Measurements from ENCODE around the gene CDIP1.

CDIP1 gene

DNA sequence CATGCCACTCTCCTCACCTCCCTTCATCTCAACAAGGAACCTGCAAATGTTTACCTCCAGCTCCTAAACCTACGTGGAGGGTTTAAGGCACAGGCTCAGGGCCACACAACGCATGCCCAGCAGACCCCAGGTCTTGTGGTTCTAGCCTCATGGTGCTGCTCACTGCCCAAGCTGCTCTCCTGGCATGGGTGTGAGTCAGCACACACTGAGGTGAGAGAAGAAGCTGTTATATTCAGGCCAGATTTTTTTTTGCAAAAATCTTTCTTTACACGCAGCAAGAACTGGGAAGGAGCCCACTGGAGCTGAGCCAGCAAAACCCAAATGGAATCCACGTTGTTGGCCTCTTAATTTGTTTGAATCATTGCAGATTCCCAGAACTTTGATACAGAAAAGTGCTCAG, 12.0 kb upstream of the CDIP1 start:
- no peak for DNase-seq (ENCODE audit: low read depth in 1 of 2, low spot score in 1 of 2)

DNA sequence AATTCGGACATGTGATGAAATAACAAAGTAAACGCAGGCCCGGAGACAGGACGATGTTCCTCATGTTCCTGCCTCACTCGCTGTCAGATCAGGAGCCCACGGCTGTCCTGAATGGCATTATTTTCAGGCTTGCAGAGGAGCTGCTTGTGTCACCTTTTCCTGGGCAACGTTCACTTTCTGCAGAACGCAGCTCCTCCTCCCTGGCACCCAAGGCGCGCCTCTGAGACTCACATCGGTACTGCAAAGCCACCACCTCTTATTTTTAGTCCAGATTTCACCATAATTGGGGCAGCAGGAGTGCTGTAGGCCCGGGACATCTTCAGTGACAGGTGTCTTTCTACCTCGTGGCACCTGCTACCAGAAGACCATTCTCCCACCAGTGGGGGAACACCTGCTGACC, 9.6 kb upstream of the CDIP1 start:
- TF ChIP-seq REST (IDR thresholded peaks at IDR 0.05; ENCODE audit: insufficient replicate concordance, low read depth), result no peak
- TF ChIP-seq GABPA (IDR thresholded peaks at IDR 0.05; ENCODE audit: low read depth), result no peak
- TF ChIP-seq, protein P1, sequence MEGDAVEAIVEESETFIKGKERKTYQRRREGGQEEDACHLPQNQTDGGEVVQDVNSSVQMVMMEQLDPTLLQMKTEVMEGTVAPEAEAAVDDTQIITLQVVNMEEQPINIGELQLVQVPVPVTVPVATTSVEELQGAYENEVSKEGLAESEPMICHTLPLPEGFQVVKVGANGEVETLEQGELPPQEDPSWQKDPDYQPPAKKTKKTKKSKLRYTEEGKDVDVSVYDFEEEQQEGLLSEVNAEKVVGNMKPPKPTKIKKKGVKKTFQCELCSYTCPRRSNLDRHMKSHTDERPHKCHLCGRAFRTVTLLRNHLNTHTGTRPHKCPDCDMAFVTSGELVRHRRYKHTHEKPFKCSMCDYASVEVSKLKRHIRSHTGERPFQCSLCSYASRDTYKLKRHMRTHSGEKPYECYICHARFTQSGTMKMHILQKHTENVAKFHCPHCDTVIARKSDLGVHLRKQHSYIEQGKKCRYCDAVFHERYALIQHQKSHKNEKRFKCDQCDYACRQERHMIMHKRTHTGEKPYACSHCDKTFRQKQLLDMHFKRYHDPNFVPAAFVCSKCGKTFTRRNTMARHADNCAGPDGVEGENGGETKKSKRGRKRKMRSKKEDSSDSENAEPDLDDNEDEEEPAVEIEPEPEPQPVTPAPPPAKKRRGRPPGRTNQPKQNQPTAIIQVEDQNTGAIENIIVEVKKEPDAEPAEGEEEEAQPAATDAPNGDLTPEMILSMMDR (IDR thresholded peaks at IDR 0.05; ENCODE audit: insufficient read depth, low read length), result no peak
- no peak for TF ChIP-seq POLR2AphosphoS5 (IDR thresholded peaks at IDR 0.05; ENCODE audit: low read depth)
- TF ChIP-seq SPI1 (IDR thresholded peaks at IDR 0.05; ENCODE audit: borderline replicate concordance, low read depth), result no peak
- H3K27me3 ChIP-seq (ENCODE audit: insufficient read depth, poor library complexity, severe bottlenecking), result no peaks in the 10 kb centered on the region
- no peak overlapping the region for H3K27ac ChIP-seq (replicated peaks)
- DNase-seq (ENCODE audit: low read depth in 1 of 2, low spot score in 1 of 2), result no peak
- H3K4me3 ChIP-seq (replicated peaks; ENCODE audit: insufficient read depth, low read length), result no peak overlapping the region

More for the DNA sequence above, 12.0 kb upstream of the CDIP1 start:
- Histone ChIP-seq H3K27ac (replicated peaks) (no peak overlapping the region), H3K4me3 (replicated peaks; ENCODE audit: insufficient read depth, low read length) (no peak overlapping the region), H3K27me3 (ENCODE audit: insufficient read depth, poor library complexity, severe bottlenecking) (no peaks in the 10 kb centered on the region)
- TF ChIP-seq SPI1 (IDR thresholded peaks at IDR 0.05; ENCODE audit: borderline replicate concordance, low read depth), result no peak
- TF ChIP-seq REST (IDR thresholded peaks at IDR 0.05; ENCODE audit: insufficient replicate concordance, low read depth), result no peak
- TF ChIP-seq, protein P1 (IDR thresholded peaks at IDR 0.05; ENCODE audit: insufficient read depth, low read length), result no peak
- TF ChIP-seq POLR2AphosphoS5 (IDR thresholded peaks at IDR 0.05; ENCODE audit: low read depth), result no peak
- TF ChIP-seq GABPA (IDR thresholded peaks at IDR 0.05; ENCODE audit: low read depth), result no peak

DNA sequence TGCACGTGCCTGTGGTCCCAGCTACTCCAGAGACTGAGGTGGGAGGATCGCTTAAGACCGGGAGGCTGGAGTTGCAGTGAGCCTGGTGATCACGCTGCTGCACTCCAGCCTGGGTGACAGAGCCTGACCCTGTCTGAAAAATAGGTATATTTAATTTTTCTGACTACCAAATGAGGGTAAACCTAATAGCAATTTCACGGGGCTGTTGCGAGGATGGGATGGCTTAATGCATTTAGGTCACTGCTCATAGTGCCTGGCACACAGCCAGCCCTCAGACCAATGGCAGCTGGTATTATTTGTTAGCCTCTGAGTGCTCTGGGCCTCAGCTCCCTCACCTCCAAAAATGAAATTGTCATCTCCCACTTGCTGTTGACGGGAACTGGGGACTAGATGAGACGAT, 5.9 kb upstream of the CDIP1 start:
- Histone ChIP-seq H3K27ac (replicated peaks) (no peak overlapping the region), H3K4me3 (replicated peaks; ENCODE audit: insufficient read depth, low read length) (no peak overlapping the region), H3K27me3 (ENCODE audit: insufficient read depth, poor library complexity, severe bottlenecking) (no peaks in the 10 kb centered on the region)
- no peak for DNase-seq (ENCODE audit: low read depth in 1 of 2, low spot score in 1 of 2)
- TF ChIP-seq REST (IDR thresholded peaks at IDR 0.05; ENCODE audit: insufficient replicate concordance, low read depth), result no peak
- no peak for TF ChIP-seq GABPA (IDR thresholded peaks at IDR 0.05; ENCODE audit: low read depth)
- no peak for TF ChIP-seq POLR2AphosphoS5 (IDR thresholded peaks at IDR 0.05; ENCODE audit: low read depth)
- no peak for TF ChIP-seq SPI1 (IDR thresholded peaks at IDR 0.05; ENCODE audit: borderline replicate concordance, low read depth)
- TF ChIP-seq, protein P1 (IDR thresholded peaks at IDR 0.05; ENCODE audit: insufficient read depth, low read length), result no peak

Measured in HL-60 (cell line).